Mammary epithelial cell (primary cell): ENCODE results near the gene CCND1.

Experiments used
- EZH2 ChIP-seq: IDR thresholded peaks from 2 replicates; pipeline ENCODE4 v1.6.1; 2012; ENCODE audit warnings: low read length, inconsistent platforms, borderline replicate concordance
- TF ChIP-seq, protein P1 (sequence below), 2 donors: IDR thresholded peaks in 1 of 2; conservative IDR thresholded peaks in 1 of 2; 2 replicates each; pipeline ENCODE4 v1.5.1; 2011 to 2012; ENCODE audit warnings: inconsistent platforms in 2 of 2, low read length in 2 of 2, mild to moderate bottlenecking in 2 of 2, control low read depth in 1 of 2, low read depth in 1 of 2; ENCODE audit not compliant: insufficient read depth in 1 of 2; ENCODE audit errors: extremely low read depth in 1 of 2

DNA sequence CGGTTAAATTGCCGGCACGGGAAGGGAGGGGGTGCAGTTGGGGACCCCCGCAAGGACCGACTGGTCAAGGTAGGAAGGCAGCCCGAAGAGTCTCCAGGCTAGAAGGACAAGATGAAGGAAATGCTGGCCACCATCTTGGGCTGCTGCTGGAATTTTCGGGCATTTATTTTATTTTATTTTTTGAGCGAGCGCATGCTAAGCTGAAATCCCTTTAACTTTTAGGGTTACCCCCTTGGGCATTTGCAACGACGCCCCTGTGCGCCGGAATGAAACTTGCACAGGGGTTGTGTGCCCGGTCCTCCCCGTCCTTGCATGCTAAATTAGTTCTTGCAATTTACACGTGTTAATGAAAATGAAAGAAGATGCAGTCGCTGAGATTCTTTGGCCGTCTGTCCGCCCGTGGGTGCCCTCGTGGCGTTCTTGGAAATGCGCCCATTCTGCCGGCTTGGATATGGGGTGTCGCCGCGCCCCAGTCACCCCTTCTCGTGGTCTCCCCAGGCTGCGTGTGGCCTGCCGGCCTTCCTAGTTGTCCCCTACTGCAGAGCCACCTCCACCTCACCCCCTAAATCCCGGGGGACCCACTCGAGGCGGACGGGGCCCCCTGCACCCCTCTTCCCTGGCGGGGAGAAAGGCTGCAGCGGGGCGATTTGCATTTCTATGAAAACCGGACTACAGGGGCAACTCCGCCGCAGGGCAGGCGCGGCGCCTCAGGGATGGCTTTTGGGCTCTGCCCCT, 529 bp upstream of the CCND1 start:
- TF ChIP-seq, protein P1, sequence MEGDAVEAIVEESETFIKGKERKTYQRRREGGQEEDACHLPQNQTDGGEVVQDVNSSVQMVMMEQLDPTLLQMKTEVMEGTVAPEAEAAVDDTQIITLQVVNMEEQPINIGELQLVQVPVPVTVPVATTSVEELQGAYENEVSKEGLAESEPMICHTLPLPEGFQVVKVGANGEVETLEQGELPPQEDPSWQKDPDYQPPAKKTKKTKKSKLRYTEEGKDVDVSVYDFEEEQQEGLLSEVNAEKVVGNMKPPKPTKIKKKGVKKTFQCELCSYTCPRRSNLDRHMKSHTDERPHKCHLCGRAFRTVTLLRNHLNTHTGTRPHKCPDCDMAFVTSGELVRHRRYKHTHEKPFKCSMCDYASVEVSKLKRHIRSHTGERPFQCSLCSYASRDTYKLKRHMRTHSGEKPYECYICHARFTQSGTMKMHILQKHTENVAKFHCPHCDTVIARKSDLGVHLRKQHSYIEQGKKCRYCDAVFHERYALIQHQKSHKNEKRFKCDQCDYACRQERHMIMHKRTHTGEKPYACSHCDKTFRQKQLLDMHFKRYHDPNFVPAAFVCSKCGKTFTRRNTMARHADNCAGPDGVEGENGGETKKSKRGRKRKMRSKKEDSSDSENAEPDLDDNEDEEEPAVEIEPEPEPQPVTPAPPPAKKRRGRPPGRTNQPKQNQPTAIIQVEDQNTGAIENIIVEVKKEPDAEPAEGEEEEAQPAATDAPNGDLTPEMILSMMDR (conservative IDR thresholded peaks at IDR 0.05 in 1 of 2, IDR thresholded peaks at IDR 0.05 in 1 of 2; ENCODE audit: extremely low read depth in 1 of 2, insufficient read depth in 1 of 2, low read depth in 1 of 2, low read length in 2 of 2), result no peak
- TF ChIP-seq EZH2, result no peak
